Neuron (in vitro differentiated cells): ENCODE results near the gene IL21R.

Experiments used
- H2AFZ ChIP-seq: one replicate; pipeline ENCODE4 v1.6.1; 2013; ENCODE audit warnings: low read depth, mild to moderate bottlenecking, inconsistent platforms, low read length, moderate library complexity
- H3K27me3 ChIP-seq: one replicate; pipeline ENCODE4 v1.6.1; 2013; ENCODE audit warnings: low read length; ENCODE audit not compliant: insufficient read depth
- H3K36me3 ChIP-seq: one replicate; pipeline ENCODE4 v1.6.1; 2013; ENCODE audit warnings: low read length; ENCODE audit not compliant: insufficient read depth
- H3K4me1 ChIP-seq: one replicate; pipeline ENCODE4 v1.6.1; 2013; ENCODE audit warnings: low read length; ENCODE audit not compliant: insufficient read depth
- H3K4me3 ChIP-seq: 2 replicates; pipeline ENCODE4 v1.5.1; 2013; ENCODE audit warnings: mild to moderate bottlenecking, low read length, moderate library complexity
- H3K9me3 ChIP-seq: one replicate; pipeline ENCODE4 v1.6.1; 2013; ENCODE audit warnings: low read length

Gene IL21R

DNA sequence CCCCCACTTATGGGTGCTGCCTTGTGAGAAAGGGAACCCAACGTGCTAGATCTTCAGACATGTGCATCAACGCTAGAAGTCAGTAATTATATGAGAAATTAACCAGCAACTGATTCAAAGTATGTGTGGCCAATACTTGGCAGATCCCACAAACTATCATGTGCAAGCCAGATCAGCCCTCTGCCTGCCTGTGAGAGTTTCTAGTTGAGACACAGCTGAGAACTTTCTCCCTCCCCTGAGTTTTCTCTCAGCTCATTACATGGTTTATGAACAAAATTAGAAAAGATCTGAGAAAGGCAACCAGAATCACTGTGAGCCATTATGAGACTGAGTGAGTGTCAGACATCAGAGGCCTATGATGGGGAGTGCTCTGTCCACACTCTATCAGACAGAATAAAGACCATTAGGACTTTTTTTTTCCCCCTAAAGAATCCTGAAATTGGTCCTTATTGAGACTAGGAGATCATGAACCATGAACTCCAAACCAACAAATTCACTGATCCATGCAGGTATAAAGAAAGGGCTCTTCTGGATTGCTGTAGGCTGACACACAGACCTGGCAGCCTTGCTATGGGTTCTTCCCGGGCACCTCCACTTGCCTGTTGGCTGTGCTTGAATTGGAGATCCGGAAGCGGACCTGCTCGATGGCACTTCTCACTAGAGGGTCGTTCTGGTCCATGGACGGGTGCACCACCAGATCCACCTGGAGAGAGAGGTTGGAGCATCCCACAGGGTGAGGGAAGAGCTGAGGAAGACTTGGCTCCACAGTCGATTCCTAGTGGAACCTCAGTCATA is 96.3 kb downstream of the IL21R start:
- Histone ChIP-seq H3K36me3 (peaks cover 89% of the 10 kb centered on the region), H3K4me1 (no peaks in the 10 kb centered on the region), H3K4me3 (no peak overlapping the region), H3K9me3 (no peaks in the 10 kb centered on the region), H2AFZ (no peak overlapping the region), H3K27me3 (no peaks in the 10 kb centered on the region)

DNA sequence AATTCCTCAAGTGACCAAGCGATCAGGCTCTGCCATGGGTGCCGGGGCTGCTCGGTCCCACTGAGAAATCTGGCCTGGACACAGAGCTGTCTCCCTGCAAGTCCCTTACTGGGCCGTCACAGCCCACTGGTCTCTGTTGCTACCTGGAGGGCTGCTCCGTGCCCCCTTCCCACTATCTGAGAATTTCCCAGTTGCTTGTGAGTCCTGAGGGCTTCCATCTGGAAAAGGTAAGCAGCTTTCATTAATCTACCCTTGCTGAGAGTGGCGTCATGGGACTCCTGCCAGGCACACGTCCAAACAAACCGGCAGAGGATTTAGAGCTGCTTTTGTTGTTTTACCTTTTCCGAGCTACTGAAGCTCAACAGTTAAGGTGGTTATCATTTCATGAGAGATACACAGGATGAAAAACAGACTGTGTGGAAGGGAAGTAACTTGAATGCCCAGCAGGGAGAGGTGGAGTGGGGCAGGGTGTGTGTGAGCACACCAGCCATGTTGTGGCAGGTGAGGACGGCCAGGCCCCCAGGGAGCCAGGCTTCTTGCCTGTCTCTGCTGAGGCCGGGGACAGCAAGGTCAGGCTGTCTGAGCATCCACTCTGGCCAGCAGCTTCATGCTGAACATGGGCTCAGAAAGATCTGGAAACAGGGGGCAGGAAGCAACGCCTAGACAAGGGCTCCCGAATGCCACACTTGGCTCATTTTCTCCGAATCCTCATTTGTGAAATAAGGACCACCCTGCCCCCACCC is 97.1 kb downstream of the IL21R start:
- no peak overlapping the region for H3K4me3 ChIP-seq
- no peak overlapping the region for H2AFZ ChIP-seq
- H3K36me3 ChIP-seq, result peaks cover 91% of the 10 kb centered on the region
- no peaks in the 10 kb centered on the region for H3K9me3 ChIP-seq
- no peaks in the 10 kb centered on the region for H3K27me3 ChIP-seq
- no peaks in the 10 kb centered on the region for H3K4me1 ChIP-seq

DNA sequence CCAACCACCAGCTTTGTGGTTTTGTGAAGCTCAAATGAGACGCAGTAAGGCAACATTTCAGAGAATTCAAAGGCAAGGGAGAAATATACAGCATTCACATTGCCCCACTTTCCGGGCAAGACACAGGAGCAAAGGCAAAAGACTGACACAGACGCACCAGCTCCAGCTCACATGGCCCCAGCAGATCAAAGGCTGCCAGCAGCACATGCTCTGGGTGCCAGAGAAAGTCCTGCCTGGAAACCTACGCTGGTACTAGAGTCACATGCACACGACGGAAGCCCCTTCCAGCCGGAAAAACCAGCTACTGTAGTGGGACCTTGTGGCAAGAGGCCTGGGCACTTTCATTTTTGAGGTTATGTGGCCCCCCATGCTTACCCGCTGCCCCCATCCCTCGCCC is 97.7 kb downstream of the IL21R start:
- Histone ChIP-seq H3K36me3 (peaks cover 92% of the 10 kb centered on the region), H3K4me1 (no peaks in the 10 kb centered on the region)

DNA sequence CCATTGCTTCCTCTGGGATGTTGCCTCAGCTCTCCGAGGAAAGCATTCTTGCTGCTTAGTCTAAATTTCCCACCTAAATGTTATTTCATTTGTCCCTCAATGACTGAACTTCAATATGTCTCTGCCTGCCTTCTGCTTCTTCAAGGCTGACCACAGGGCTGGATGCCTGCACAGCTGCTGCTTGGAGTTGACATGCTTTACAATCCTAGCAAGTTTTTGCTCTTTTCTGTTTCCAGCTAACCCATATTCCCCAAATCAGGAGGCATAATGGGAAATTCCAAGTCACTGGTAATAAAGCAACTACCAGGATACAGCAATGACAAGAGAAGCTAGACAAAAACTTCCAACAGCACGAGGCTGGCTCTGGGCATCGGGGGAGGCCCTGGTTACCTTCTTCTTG is 98.8 kb downstream of the IL21R start:
- Histone ChIP-seq H3K4me1 (no peaks in the 10 kb centered on the region), H3K27me3 (no peaks in the 10 kb centered on the region), H2AFZ (no peak overlapping the region), H3K9me3 (no peaks in the 10 kb centered on the region), H3K4me3 (no peak overlapping the region), H3K36me3 (peaks cover 94% of the 10 kb centered on the region)

More for the DNA sequence above, 97.7 kb downstream of the IL21R start:
- H3K9me3 ChIP-seq, result no peaks in the 10 kb centered on the region
- H2AFZ ChIP-seq, result no peak overlapping the region
- no peak overlapping the region for H3K4me3 ChIP-seq
- no peaks in the 10 kb centered on the region for H3K27me3 ChIP-seq
